BLaER1 treated with 17β-estradiol and CSF1 and Interleukin-3, amounts not matched to agents 10 nM and 100 nM (cell line): Measurements from ENCODE around the gene ARSI.
"Not testable (repeated sequence)": the region's sequence is repeated elsewhere in the genome, so short reads cannot be mapped to it uniquely, and the experiment has no call there.

Source experiments
- H3K27ac ChIP-seq, 11 experiments: shearing (Covaris generic); formaldehyde crosslinking; 2 replicates each; pipeline ENCODE4 v1.8.1; 2022
- H3K27me3 ChIP-seq, 11 experiments: shearing (Covaris generic); formaldehyde crosslinking; 2 replicates each; pipeline ENCODE4 v1.8.1; 2022
- H3K36me3 ChIP-seq, 11 experiments: shearing (Covaris generic); formaldehyde crosslinking; 2 replicates each; pipeline ENCODE4 v1.8.1; 2022
- H3K4me1 ChIP-seq, 10 experiments: shearing (Covaris generic); formaldehyde crosslinking; 2 replicates each; pipeline ENCODE4 v1.8.1; 2022
- H3K4me2 ChIP-seq, 11 experiments: shearing (Covaris generic); formaldehyde crosslinking; 2 replicates each; pipeline ENCODE4 v1.8.1; 2022
- H3K4me3 ChIP-seq, 10 experiments: shearing (Covaris generic); formaldehyde crosslinking; 2 replicates each; pipeline ENCODE4 v1.8.1; 2022
- H3K9ac ChIP-seq, 11 experiments: shearing (Covaris generic); formaldehyde crosslinking; 2 replicates each; pipeline ENCODE4 v1.8.1; 2022
- H3K9me3 ChIP-seq, 11 experiments: shearing (Covaris generic); formaldehyde crosslinking; replicated peaks in 1 of 11; 2 replicates each; pipeline ENCODE4 v1.8.1; 2022
- H4K20me1 ChIP-seq, 11 experiments: shearing (Covaris generic); formaldehyde crosslinking; 2 replicates each; pipeline ENCODE4 v1.8.1; 2022
- Cebpa-rat ChIP-seq, 11 experiments: shearing (Covaris generic); IDR thresholded peaks; 2 replicates each; pipeline ENCODE4 v1.8.1; 2022

The ARSI gene

DNA sequence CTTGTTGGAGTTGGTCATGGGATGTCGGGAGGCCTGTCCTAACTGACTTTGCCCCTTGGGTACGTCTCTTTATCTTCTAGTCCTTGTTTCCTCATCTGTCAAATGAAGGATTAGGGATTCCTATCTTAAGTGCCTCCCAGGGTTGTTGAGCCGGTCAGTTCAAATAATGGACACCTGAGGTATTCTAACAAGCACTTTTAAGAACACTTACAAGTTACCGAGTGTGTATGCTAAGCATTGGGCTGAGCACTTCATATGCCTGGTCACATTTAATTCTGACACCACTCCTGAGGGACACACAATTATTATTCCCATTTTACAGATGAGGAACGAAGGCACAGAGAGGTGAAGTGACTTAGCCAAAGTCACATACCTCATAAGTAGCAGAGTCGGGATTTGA is 50.2 kb downstream of the ARSI start:
- Histone ChIP-seq H3K36me3 (no peaks in the 10 kb centered on the region), H3K4me2 (peak overlapping the region in 8 of 11 experiments; percentile 67 to 93 (median 82); a peak in 14 of 22 replicates), H3K9me3 (no peaks in the 10 kb centered on the region), H3K27ac (no peak overlapping the region), H4K20me1 (no peaks in the 10 kb centered on the region), H3K27me3 (no peaks in the 10 kb centered on the region), H3K4me1 (peaks cover 20 to 62% (median 60%) of the 10 kb centered on the region in 10 experiments), H3K4me3 (no peak overlapping the region), H3K9ac (peak overlapping the region in 1 of 11 experiments; percentile 53; a peak in 1 of 22 replicates)
- no peak for TF ChIP-seq Cebpa-rat (IDR thresholded peaks at IDR 0.05)

DNA sequence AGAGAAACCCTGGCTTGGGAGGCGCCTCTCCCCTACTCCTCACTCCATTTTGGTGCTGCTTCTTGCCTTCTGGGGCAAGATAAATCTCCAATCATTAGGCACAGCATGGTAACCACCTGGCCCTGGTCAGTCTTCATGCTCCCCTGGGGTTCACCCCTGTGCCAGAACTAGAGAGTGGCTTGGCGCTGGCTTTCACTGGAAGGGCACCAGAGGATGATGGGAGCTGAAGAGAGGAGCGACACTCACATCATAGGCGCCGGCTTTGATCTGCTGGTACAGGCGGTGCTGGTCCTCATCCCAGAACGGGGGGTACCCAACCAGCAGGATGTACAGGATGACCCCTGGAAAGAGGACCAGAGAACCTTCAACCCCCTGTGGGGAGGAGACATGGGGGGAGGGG is 51.2 kb downstream of the ARSI start:
- no peak overlapping the region for H3K4me3 ChIP-seq
- no peaks in the 10 kb centered on the region for H4K20me1 ChIP-seq
- H3K9ac ChIP-seq = no peak overlapping the region
- no peak overlapping the region for H3K27ac ChIP-seq
- no peaks in the 10 kb centered on the region for H3K36me3 ChIP-seq
- 0 out of 22 replicates have a peak overlapping the region, but pooled peaks of 1 of the 11 experiments have one; percentile 81 for H3K4me2 ChIP-seq
- H3K27me3 ChIP-seq = no peaks in the 10 kb centered on the region
- H3K9me3 ChIP-seq = no peaks in the 10 kb centered on the region
- no peak for TF ChIP-seq Cebpa-rat (IDR thresholded peaks at IDR 0.05)
- H3K4me1 ChIP-seq = peaks cover 18 to 52% (median 50%) of the 10 kb centered on the region in 10 experiments; a peak in 19 of 20 replicates

GRCh38 chr5:150249744-150250143 is 53.0 kb downstream of the ARSI start:
- no peaks in the 10 kb centered on the region for H3K27me3 ChIP-seq
- no peaks in the 10 kb centered on the region for H4K20me1 ChIP-seq
- no peak overlapping the region for H3K9ac ChIP-seq
- H3K9me3 ChIP-seq = no peaks in the 10 kb centered on the region
- H3K4me2 ChIP-seq = no peak overlapping the region
- no peak for TF ChIP-seq Cebpa-rat (IDR thresholded peaks at IDR 0.05)
- peaks cover 20 to 34% (median 33%) of the 10 kb centered on the region in 10 experiments for H3K4me1 ChIP-seq
- H3K27ac ChIP-seq = no peak overlapping the region
- no peak overlapping the region for H3K4me3 ChIP-seq
- no peaks in the 10 kb centered on the region for H3K36me3 ChIP-seq

DNA sequence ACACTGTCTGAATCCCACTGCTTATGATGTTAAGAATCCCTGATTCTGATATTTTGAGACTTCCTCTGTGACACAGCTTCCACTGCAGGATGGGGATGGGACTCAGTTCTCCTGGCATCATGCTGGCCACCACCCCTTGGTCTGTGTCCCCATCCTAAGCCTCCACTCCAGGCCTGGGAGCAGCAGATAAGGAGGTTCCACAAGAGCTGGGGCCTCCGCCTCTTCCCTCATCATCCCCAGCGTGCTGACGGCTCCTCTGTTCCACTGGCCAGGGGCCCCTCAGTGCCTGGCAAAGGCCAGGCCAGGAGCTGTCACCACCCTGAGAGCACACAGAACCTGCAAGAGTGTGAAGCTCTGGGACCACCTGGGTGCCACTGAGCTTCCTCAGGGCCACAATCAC is 53.8 kb downstream of the ARSI start:
- no peak overlapping the region for H3K4me3 ChIP-seq
- TF ChIP-seq Cebpa-rat (IDR thresholded peaks at IDR 0.05) = no peak
- no peaks in the 10 kb centered on the region for H3K36me3 ChIP-seq
- H3K27ac ChIP-seq = no peak overlapping the region
- H3K27me3 ChIP-seq = no peaks in the 10 kb centered on the region
- H3K9ac ChIP-seq = no peak overlapping the region
- H3K9me3 ChIP-seq = no peaks in the 10 kb centered on the region
- no peak overlapping the region for H3K4me2 ChIP-seq
- peaks cover 22 to 28% (median 25%) of the 10 kb centered on the region in 10 experiments for H3K4me1 ChIP-seq
- no peaks in the 10 kb centered on the region for H4K20me1 ChIP-seq

GRCh38 chr5:150248493-150248892 is 54.2 kb downstream of the ARSI start:
- not testable (repeated sequence) for H3K36me3 ChIP-seq, H3K4me2 ChIP-seq, H3K27me3 ChIP-seq, H3K27ac ChIP-seq, H3K9me3 ChIP-seq, H3K9ac ChIP-seq, H3K4me3 ChIP-seq, H4K20me1 ChIP-seq
- peaks cover 18 to 28% (median 21%) of the 10 kb centered on the region in 10 experiments for H3K4me1 ChIP-seq

- no peak overlapping the region for H3K27ac ChIP-seq
- H3K4me2 ChIP-seq = no peak overlapping the region
- no peaks in the 10 kb centered on the region for H3K9me3 ChIP-seq
- no peaks in the 10 kb centered on the region for H4K20me1 ChIP-seq
- no peaks in the 10 kb centered on the region for H3K36me3 ChIP-seq
- no peaks in the 10 kb centered on the region for H3K27me3 ChIP-seq
- H3K4me1 ChIP-seq = peaks cover 10 to 21% (median 13%) of the 10 kb centered on the region in 10 experiments
- H3K9ac ChIP-seq = no peak overlapping the region
- no peak for TF ChIP-seq Cebpa-rat (IDR thresholded peaks at IDR 0.05)
- H3K4me3 ChIP-seq = no peak overlapping the region
Observed at GRCh38 chr5:150247726-150248125, 55.0 kb downstream of the ARSI start.

DNA sequence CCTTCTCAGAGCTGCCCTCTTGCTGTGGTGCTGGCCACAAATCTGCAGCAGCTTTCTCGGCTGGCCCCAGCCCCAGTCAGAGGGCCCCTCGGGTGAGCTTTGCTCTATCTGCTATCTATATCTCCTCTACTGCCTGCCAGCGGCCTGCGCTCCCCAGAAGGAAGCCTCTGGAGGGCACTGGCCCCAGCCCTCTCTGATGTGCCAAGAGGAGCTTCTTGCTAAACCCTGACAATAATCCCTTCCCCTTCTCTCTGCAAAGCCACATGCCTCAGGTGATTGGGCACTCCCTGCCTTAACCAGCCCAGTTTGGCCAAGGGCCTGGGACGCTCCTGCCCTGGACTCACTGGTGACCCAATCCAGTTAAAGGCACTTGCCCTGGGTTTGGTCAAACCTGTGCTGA is 55.9 kb downstream of the ARSI start:
- H3K4me1 ChIP-seq = peaks cover 3 to 22% (median 5%) of the 10 kb centered on the region in 10 experiments; a peak in 13 of 20 replicates
- H3K36me3 ChIP-seq = no peaks in the 10 kb centered on the region
- no peak overlapping the region for H3K9ac ChIP-seq
- TF ChIP-seq Cebpa-rat (IDR thresholded peaks at IDR 0.05) = no peak
- no peak overlapping the region for H3K4me3 ChIP-seq
- no peak overlapping the region for H3K4me2 ChIP-seq
- H3K27ac ChIP-seq = no peak overlapping the region
- H3K27me3 ChIP-seq = no peaks in the 10 kb centered on the region
- H3K9me3 ChIP-seq = no peaks in the 10 kb centered on the region
- no peaks in the 10 kb centered on the region for H4K20me1 ChIP-seq

- Histone ChIP-seq H3K4me3 (no peak overlapping the region), H4K20me1 (no peaks in the 10 kb centered on the region), H3K9ac (no peak overlapping the region), H3K36me3 (no peaks in the 10 kb centered on the region), H3K27me3 (no peaks in the 10 kb centered on the region), H3K27ac (no peak overlapping the region), H3K4me1 (peaks cover 0 to 26% (median under 1%) of the 10 kb centered on the region in 10 experiments; a peak in 9 of 20 replicates), H3K4me2 (peak overlapping the region in 1 of 11 experiments; percentile 68; a peak in 2 of 22 replicates), H3K9me3 (no peaks in the 10 kb centered on the region)
- no peak for TF ChIP-seq Cebpa-rat (IDR thresholded peaks at IDR 0.05)
Observed at GRCh38 chr5:150246429-150246828, 56.3 kb downstream of the ARSI start.
